A549 (cell line): ENCODE results near the gene COQ2.

Experiments used
- FOSL2 ChIP-seq, 2 experiments: fragments of 450-650 bp in 1 of 2; fragments of >200 bp in 1 of 2; sonication (Bioruptor Twin) in 1 of 2; formaldehyde crosslinking; IDR thresholded peaks; 2 replicates each; pipeline versions ENCODE4 v1.5.0 to v1.6.1; 2016 to 2020; ENCODE audit warnings: mild to moderate bottlenecking in 1 of 2, moderate library complexity in 1 of 2
- RAD21 ChIP-seq, 2 experiments: fragments of >200 bp in 1 of 2; sonication (Bioruptor Twin) in 1 of 2; formaldehyde crosslinking in 1 of 2; IDR thresholded peaks in 1 of 2; conservative IDR thresholded peaks in 1 of 2; 2 replicates in 1 of 2; 3 replicates in 1 of 2; pipeline ENCODE4 v1.6.1; 2012 to 2018; ENCODE audit warnings: inconsistent platforms in 1 of 2
- TF ChIP-seq, protein P1 (sequence below): IDR thresholded peaks from 2 replicates; pipeline ENCODE4 v1.6.1; 2012
- TF ChIP-seq, protein P2 (sequence below): fragments of >200 bp; sonication (Bioruptor Twin); formaldehyde crosslinking; IDR thresholded peaks from 3 replicates; pipeline ENCODE4 v1.5.1; 2016

GRCh38 chr4:83224502-83225197, 59.9 kb downstream of the COQ2 start:
- TF ChIP-seq, protein P1, sequence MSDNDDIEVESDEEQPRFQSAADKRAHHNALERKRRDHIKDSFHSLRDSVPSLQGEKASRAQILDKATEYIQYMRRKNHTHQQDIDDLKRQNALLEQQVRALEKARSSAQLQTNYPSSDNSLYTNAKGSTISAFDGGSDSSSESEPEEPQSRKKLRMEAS: no peak
- TF ChIP-seq, protein P2, sequence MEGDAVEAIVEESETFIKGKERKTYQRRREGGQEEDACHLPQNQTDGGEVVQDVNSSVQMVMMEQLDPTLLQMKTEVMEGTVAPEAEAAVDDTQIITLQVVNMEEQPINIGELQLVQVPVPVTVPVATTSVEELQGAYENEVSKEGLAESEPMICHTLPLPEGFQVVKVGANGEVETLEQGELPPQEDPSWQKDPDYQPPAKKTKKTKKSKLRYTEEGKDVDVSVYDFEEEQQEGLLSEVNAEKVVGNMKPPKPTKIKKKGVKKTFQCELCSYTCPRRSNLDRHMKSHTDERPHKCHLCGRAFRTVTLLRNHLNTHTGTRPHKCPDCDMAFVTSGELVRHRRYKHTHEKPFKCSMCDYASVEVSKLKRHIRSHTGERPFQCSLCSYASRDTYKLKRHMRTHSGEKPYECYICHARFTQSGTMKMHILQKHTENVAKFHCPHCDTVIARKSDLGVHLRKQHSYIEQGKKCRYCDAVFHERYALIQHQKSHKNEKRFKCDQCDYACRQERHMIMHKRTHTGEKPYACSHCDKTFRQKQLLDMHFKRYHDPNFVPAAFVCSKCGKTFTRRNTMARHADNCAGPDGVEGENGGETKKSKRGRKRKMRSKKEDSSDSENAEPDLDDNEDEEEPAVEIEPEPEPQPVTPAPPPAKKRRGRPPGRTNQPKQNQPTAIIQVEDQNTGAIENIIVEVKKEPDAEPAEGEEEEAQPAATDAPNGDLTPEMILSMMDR: no peak
- TF ChIP-seq RAD21 (conservative IDR thresholded peaks at IDR 0.05 in 1 of 2, IDR thresholded peaks at IDR 0.05 in 1 of 2): no peak
- no peak for TF ChIP-seq FOSL2 (IDR thresholded peaks at IDR 0.05)
- no peak for TF ChIP-seq FOSL2 (CRISPR knock-in tag; IDR thresholded peaks at IDR 0.05)
